Parathyroid adenoma (tissue), 2 donors: ENCODE data around the gene KCNMB2.
"Not testable (repeated sequence)": the region's sequence is repeated elsewhere in the genome, so short reads cannot be mapped to it uniquely, and the experiment has no call there.

Source experiments
- H2AFZ ChIP-seq: fragments of 300-600 bp; sonication (generic); one replicate; pipeline ENCODE4 v1.7.0; 2017; ENCODE audit warnings: antibody characterized with exemption, mild to moderate bottlenecking
- H3K27ac ChIP-seq: fragments of 300-600 bp; sonication (generic); one replicate; pipeline ENCODE4 v1.7.0; 2017
- H3K27me3 ChIP-seq: fragments of 300-600 bp; sonication (generic); one replicate; pipeline ENCODE4 v1.7.0; 2017; ENCODE audit warnings: low read length; ENCODE audit not compliant: control insufficient read depth, insufficient read depth
- H3K36me3 ChIP-seq: fragments of 300-600 bp; sonication (generic); one replicate; pipeline ENCODE4 v1.7.0; 2017; ENCODE audit warnings: low read length; ENCODE audit not compliant: control insufficient read depth, insufficient read depth
- H3K4me1 ChIP-seq: fragments of 300-600 bp; sonication (generic); one replicate; pipeline ENCODE4 v1.7.0; 2017; ENCODE audit warnings: control low read depth
- H3K4me2 ChIP-seq: fragments of 300-600 bp; sonication (generic); one replicate; pipeline ENCODE4 v1.7.0; 2017; ENCODE audit warnings: low read length
- H3K4me3 ChIP-seq: fragments of 300-600 bp; sonication (generic); one replicate; pipeline ENCODE4 v1.7.0; 2017; ENCODE audit warnings: low read depth, low read length
- H3K79me2 ChIP-seq: fragments of 300-600 bp; sonication (generic); one replicate; pipeline ENCODE4 v1.7.0; 2017; ENCODE audit warnings: control low read depth
- H3K9ac ChIP-seq: fragments of 300-600 bp; sonication (generic); one replicate; pipeline ENCODE4 v1.7.0; 2017; ENCODE audit warnings: mild to moderate bottlenecking
- H3K9me3 ChIP-seq: fragments of 300-600 bp; sonication (generic); one replicate; pipeline ENCODE4 v1.7.0; 2017; ENCODE audit warnings: low read length; ENCODE audit not compliant: control insufficient read depth
- TF ChIP-seq, protein P1 (sequence below): fragments of 300-600 bp; sonication (generic); IDR thresholded peaks from one replicate; pipeline ENCODE4 v1.7.0; 2017; ENCODE audit warnings: antibody characterized with exemption, mild to moderate bottlenecking
- donor health status: primary hyperparathyroidism.

KCNMB2 gene

DNA sequence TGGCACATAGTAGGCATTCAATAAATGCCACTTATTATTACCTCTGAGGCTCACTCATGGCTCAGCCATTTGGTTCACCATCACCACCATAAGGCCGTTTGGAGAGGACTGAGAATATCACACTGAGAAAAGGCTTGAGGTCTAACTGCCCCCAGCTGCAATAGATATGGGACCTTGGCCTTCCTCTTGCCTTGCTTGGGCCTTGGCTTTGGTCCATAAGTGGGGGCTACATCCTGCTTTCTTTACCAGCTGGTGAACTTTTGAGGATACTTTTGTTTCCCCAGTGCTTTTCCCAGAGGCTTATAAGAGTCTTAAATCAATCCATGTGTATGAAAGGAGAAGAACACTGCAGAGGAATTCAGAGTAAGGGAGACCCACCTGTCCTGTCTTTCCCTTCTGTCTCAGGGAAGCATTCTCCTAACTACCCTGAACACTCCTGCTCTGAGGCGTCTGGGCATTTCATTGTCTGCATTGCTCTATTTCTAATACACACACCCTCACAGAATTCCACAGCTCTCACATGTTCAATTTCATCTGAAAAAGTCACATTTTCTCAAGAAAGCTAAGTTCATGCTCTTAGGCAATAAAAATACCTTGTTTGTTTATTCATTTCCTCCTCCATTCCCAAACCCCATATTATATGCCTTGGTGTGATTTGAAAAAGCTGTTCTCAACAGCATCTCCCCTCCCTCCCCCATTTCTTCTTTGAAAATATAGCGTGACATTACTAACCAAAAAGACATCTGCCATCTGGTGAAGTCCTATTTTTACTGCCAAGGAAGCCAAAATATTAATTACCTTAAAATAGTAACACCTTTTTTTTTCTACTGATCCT, 22.5 kb upstream of the KCNMB2 start:
- no peaks in the 10 kb centered on the region for H3K9me3 ChIP-seq
- no peaks in the 10 kb centered on the region for H3K27me3 ChIP-seq
- no peaks in the 10 kb centered on the region for H3K4me1 ChIP-seq
- TF ChIP-seq, protein P1, sequence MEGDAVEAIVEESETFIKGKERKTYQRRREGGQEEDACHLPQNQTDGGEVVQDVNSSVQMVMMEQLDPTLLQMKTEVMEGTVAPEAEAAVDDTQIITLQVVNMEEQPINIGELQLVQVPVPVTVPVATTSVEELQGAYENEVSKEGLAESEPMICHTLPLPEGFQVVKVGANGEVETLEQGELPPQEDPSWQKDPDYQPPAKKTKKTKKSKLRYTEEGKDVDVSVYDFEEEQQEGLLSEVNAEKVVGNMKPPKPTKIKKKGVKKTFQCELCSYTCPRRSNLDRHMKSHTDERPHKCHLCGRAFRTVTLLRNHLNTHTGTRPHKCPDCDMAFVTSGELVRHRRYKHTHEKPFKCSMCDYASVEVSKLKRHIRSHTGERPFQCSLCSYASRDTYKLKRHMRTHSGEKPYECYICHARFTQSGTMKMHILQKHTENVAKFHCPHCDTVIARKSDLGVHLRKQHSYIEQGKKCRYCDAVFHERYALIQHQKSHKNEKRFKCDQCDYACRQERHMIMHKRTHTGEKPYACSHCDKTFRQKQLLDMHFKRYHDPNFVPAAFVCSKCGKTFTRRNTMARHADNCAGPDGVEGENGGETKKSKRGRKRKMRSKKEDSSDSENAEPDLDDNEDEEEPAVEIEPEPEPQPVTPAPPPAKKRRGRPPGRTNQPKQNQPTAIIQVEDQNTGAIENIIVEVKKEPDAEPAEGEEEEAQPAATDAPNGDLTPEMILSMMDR = no peak
- H2AFZ ChIP-seq = no peak overlapping the region
- H3K79me2 ChIP-seq = no peaks in the 10 kb centered on the region
- H3K27ac ChIP-seq = no peak overlapping the region
- H3K4me3 ChIP-seq = no peak overlapping the region
- no peak overlapping the region for H3K4me2 ChIP-seq
- H3K9ac ChIP-seq = no peak overlapping the region
- H3K36me3 ChIP-seq = no peaks in the 10 kb centered on the region

GRCh38 chr3:178514401-178514800, 21.8 kb upstream of the KCNMB2 start:
- H3K4me2 ChIP-seq = no peak overlapping the region
- H3K9ac ChIP-seq = no peak overlapping the region
- no peaks in the 10 kb centered on the region for H3K36me3 ChIP-seq
- H3K27ac ChIP-seq = no peak overlapping the region
- H3K27me3 ChIP-seq = no peaks in the 10 kb centered on the region
- no peaks in the 10 kb centered on the region for H3K4me1 ChIP-seq
- no peaks in the 10 kb centered on the region for H3K9me3 ChIP-seq
- TF ChIP-seq, protein P1 = no peak
- no peaks in the 10 kb centered on the region for H3K79me2 ChIP-seq
- H2AFZ ChIP-seq = no peak overlapping the region
- no peak overlapping the region for H3K4me3 ChIP-seq

DNA sequence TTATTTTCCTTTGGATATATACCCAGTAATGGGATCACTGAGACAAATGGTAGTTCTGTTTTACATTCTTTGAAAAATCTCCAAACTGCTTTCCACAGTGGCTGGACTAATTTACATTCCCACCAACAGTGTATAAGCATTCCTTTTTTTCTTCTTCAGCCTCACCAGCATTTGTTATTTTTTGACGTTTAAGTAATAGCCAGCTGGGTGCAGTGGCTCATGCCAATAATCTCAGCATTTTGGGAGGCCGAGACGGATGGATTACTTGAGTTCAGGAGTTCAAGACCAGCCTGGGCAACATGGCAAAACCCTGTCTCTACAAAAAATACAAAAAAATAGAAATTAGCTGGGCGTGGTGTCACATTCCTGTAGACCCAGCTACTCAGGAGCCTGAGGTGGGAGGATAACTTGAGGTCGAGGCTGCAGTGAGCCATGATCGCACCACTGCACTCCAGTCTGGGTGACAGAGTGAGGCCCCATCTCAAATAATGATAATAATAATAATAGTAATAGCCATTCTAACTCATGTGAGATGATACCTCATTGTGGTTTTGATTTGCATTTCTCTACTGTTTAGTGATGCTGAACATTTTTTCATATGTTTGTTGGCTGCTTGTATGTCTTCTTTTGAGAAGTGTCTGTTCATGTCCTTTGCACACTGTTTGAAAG, 21.0 kb upstream of the KCNMB2 start:
- H3K27me3 ChIP-seq, H2AFZ ChIP-seq, H3K4me3 ChIP-seq, H3K9me3 ChIP-seq, H3K4me1 ChIP-seq, H3K79me2 ChIP-seq, H3K9ac ChIP-seq, H3K27ac ChIP-seq, H3K36me3 ChIP-seq, H3K4me2 ChIP-seq: not testable (repeated sequence)

DNA sequence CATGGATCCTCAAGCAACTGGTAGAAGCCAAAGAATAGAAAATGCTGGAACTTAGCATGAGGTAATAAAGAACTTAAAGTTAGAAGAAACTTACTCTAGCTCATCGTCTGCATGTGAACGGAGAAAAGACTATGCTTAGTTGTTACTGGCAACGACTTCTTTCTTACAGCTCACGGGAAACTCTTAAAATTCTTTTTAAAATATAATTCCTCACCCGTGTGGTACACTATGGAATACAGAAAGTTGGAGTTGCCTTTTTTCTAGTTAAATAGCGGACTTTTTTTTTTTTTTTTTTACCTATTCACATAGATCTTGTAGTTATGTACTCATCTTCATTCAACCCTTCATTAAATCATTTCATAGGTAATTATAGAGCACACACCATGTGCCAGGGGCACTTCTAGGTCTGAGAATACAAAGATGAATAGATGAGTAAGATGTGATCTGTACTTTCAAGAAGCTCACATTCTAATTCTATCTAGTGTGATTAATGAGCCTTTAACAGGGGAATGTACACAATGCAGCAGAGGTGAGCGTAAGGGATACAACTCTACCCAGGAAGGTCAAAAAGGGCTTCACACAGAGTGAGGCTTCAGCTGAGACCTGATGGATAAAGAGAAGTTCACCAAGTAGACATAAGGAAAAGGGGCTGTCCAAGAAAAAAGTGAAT, 18.4 kb upstream of the KCNMB2 start:
- Histone ChIP-seq H3K9ac (no peak overlapping the region), H3K27ac (no peak overlapping the region)
- TF ChIP-seq, protein P1 = no peak

DNA sequence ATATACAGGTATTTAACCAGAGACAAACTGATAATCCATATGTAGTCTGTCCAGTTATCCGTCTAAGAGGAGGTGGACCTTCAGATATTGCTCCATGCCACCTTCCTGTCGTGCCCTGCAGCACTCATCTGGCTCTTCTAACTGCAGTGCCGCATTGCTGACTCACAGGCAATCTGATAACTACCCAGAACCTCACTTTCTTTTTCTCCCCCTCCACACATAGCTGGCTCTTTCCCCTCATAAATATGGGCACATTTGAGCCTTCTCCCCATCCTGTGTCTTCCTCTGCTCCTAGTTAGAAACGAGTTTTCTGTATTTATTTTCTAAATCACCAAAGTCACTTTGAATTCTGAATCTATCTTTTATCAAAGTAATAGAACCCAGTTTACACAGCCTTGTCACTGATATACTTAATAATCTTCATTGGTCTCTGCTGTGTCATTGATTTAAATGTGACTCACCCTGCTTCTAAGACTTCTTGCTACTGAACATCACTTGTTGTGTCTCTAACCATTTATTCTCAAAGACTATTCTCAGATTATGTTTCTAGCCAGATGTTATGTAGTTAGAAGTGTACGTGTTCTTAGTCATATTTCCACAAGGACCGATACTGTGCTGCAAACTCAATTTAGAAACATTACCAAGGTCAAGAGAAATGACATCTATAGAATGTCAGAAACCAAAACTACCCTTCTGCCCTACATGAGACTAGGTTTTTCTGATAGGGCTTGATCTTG, 17.4 kb upstream of the KCNMB2 start:
- Histone ChIP-seq H3K79me2 (no peaks in the 10 kb centered on the region), H3K36me3 (no peaks in the 10 kb centered on the region), H3K4me3 (no peak overlapping the region), H3K27me3 (no peaks in the 10 kb centered on the region), H3K4me1 (no peaks in the 10 kb centered on the region), H2AFZ (peak overlapping the region; percentile 33), H3K9me3 (no peaks in the 10 kb centered on the region), H3K4me2 (no peak overlapping the region), H3K9ac (no peak overlapping the region), H3K27ac (no peak overlapping the region)
- TF ChIP-seq, protein P1 = no peak

More for the DNA sequence above, 18.4 kb upstream of the KCNMB2 start:
- Histone ChIP-seq H3K27me3 (no peaks in the 10 kb centered on the region), H3K4me2 (no peak overlapping the region), H3K79me2 (no peaks in the 10 kb centered on the region), H3K4me3 (no peak overlapping the region), H2AFZ (no peak overlapping the region), H3K9me3 (no peaks in the 10 kb centered on the region), H3K4me1 (no peaks in the 10 kb centered on the region), H3K36me3 (no peaks in the 10 kb centered on the region)
